A673 (cell line): ENCODE data around the gene ATP2B3.

ENCODE experiments used
- EZH2 ChIP-seq: fragments of 200-600 bp; sonication (generic); IDR thresholded peaks from 2 replicates; pipeline ENCODE4 v1.6.1; 2017; ENCODE audit warnings: borderline replicate concordance, low read depth, mild to moderate bottlenecking, mixed read lengths, antibody characterized with exemption, low read length; ENCODE audit not compliant: poor library complexity, severe bottlenecking
- TF ChIP-seq, protein P1 (sequence below): fragments of 300-800, 200-600 bp; sonication (generic); conservative IDR thresholded peaks from 2 replicates; pipeline ENCODE4 v1.5.1; 2017; ENCODE audit warnings: low read depth, mild to moderate bottlenecking, antibody characterized with exemption, low read length, moderate library complexity, mixed read lengths

- TF ChIP-seq, protein P1, sequence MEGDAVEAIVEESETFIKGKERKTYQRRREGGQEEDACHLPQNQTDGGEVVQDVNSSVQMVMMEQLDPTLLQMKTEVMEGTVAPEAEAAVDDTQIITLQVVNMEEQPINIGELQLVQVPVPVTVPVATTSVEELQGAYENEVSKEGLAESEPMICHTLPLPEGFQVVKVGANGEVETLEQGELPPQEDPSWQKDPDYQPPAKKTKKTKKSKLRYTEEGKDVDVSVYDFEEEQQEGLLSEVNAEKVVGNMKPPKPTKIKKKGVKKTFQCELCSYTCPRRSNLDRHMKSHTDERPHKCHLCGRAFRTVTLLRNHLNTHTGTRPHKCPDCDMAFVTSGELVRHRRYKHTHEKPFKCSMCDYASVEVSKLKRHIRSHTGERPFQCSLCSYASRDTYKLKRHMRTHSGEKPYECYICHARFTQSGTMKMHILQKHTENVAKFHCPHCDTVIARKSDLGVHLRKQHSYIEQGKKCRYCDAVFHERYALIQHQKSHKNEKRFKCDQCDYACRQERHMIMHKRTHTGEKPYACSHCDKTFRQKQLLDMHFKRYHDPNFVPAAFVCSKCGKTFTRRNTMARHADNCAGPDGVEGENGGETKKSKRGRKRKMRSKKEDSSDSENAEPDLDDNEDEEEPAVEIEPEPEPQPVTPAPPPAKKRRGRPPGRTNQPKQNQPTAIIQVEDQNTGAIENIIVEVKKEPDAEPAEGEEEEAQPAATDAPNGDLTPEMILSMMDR: no peak; the same call in 1 of the 2 replicates
- no peak for TF ChIP-seq EZH2
Measured at GRCh38 chrX:153549807-153550206, 32.4 kb downstream of the ATP2B3 start.
